K562 (cell line): ENCODE results near the gene USF2. TPM values are rescaled to one million over a fixed set of nuclear protein-coding genes. Genes with fewer than 3 reads are reported as not detected.
A peak's percentile ranks its signal among the peaks of the same experiment; 100 is the strongest.

ENCODE experiments used
- ATAC-seq: fragments of 200-7000 bp; cut with Tn5 transposase; 3 replicates; pipeline ENCODE4 v1.9.1; 2020; ENCODE audit warnings: moderate library complexity
- BruUV-seq: library from RNA; stranded (reverse); fragments of 400-500 nt; replicated peaks from 2 replicates; lab custom pipeline; 2021; lab: Mats Ljungman, UMichigan
- CTCF ChIA-PET: fragments of 300-600 bp; formaldehyde crosslinking; extraction: SDS; loops from one replicate; lab custom pipeline; 2021; ENCODE audit warnings: low intra/inter-chr PET ratio; lab: Yijun Ruan, JAX
- POLR2A ChIA-PET: fragments of 300-600, 350-650 bp; sonication (Branson Sonifier 250); formaldehyde crosslinking; extraction: SDS; loops from one replicate; lab custom pipeline; 2021; ENCODE audit warnings: antibody characterized with exemption, inconsistent platforms; lab: Yijun Ruan, JAX
- DNase-seq, 4 experiments: peaks; one replicate each; pipeline versions ENCODE4 v3.0.0 to v3.0.0-alpha.2; 2011 to 2018; ENCODE audit warnings: low spot score in 3 of 4, mixed read lengths in 3 of 4; ENCODE audit errors: extremely low read depth in 1 of 4
- FAIRE-seq: peaks from 2 replicates; lab custom pipeline; 2011; peaks lifted over from hg19 to GRCh38; lab: Jason Lieb, UNC
- H2AFZ ChIP-seq: 2 replicates; pipeline ENCODE4 v1.6.0; 2011; ENCODE audit warnings: low read depth, low read length, control low read depth, inconsistent platforms
- H3K27ac ChIP-seq: fragments of 200-600 bp; 3 replicates; pipeline ENCODE4 v1.8.0; 2011; ENCODE audit warnings: low read depth, mild to moderate bottlenecking, control low read depth, inconsistent platforms, low read length, moderate library complexity, mixed read lengths; ENCODE audit errors: extremely low read depth
- H3K27me3 ChIP-seq, 2 experiments: fragments of 300-600 bp in 1 of 2; 2 replicates in 1 of 2; 3 replicates in 1 of 2; pipeline versions ENCODE4 v1.6.0 to v1.8.0; 2011; ENCODE audit warnings: inconsistent platforms in 2 of 2, low read length in 2 of 2, mild to moderate bottlenecking in 1 of 2, mixed read lengths in 1 of 2, moderate library complexity in 1 of 2; ENCODE audit not compliant: control insufficient read depth in 2 of 2, insufficient read depth in 2 of 2
- H3K36me3 ChIP-seq: fragments of 300-600 bp; 3 replicates; pipeline ENCODE4 v1.8.0; 2011; ENCODE audit warnings: mild to moderate bottlenecking, low read length, inconsistent platforms; ENCODE audit not compliant: control insufficient read depth, insufficient read depth
- H3K4me1 ChIP-seq, 2 experiments: fragments of 200-600 bp in 1 of 2; replicated peaks in 1 of 2; 2 replicates in 1 of 2; 3 replicates in 1 of 2; pipeline versions ENCODE4 v1.5.1 to v1.8.0; 2011; ENCODE audit warnings: inconsistent platforms in 2 of 2, low read length in 2 of 2, mild to moderate bottlenecking in 1 of 2, mixed read lengths in 1 of 2, moderate library complexity in 1 of 2; ENCODE audit not compliant: control insufficient read depth in 2 of 2, insufficient read depth in 2 of 2
- H3K4me2 ChIP-seq: 2 replicates; pipeline ENCODE4 v1.6.1; 2011; ENCODE audit warnings: low read length, control low read depth, inconsistent platforms, mixed read lengths; ENCODE audit not compliant: insufficient read depth
- H3K4me3 ChIP-seq: fragments of 200-600 bp; sonication (generic), shearing (Covaris generic); 2 replicates; pipeline ENCODE4 v1.5.1; 2016; ENCODE audit warnings: control low read depth, inconsistent platforms
- H3K79me2 ChIP-seq: fragments of 200-600 bp; 3 replicates; pipeline ENCODE4 v1.8.0; 2011; ENCODE audit warnings: low read length, inconsistent platforms; ENCODE audit not compliant: control insufficient read depth, insufficient read depth
- H3K9ac ChIP-seq, 2 experiments: 2 replicates each; pipeline versions ENCODE4 v1.6.0 to v1.6.1; 2011; ENCODE audit warnings: low read depth in 2 of 2, low read length in 2 of 2, control low read depth in 1 of 2, inconsistent platforms in 1 of 2, mild to moderate bottlenecking in 1 of 2, mixed read lengths in 1 of 2; ENCODE audit not compliant: insufficient read depth in 1 of 2
- H3K9me1 ChIP-seq: one replicate; pipeline ENCODE4 v1.6.0; 2011; ENCODE audit warnings: inconsistent platforms, mild to moderate bottlenecking, low read length, moderate library complexity; ENCODE audit not compliant: control insufficient read depth, insufficient read depth
- H3K9me3 ChIP-seq: replicated peaks from 2 replicates; pipeline ENCODE4 v1.5.1; 2011; ENCODE audit warnings: low read depth, low read length, inconsistent platforms; ENCODE audit not compliant: control insufficient read depth, insufficient read depth
- H4K20me1 ChIP-seq: replicated peaks from 2 replicates; pipeline ENCODE4 v1.6.1; 2011; ENCODE audit warnings: low read length, inconsistent platforms, mixed read lengths; ENCODE audit not compliant: control insufficient read depth, insufficient read depth
- RAD21 ChIP-seq, 2 experiments: fragments of 250-450 bp in 1 of 2; fragments of 450-650 bp in 1 of 2; sonication (Bioruptor Pico) in 1 of 2; formaldehyde crosslinking in 1 of 2; IDR thresholded peaks in 1 of 2; conservative IDR thresholded peaks in 1 of 2; 2 replicates each; pipeline versions ENCODE4 v1.4.0 to v1.8.0; 2020 to 2022; ENCODE audit warnings: mild to moderate bottlenecking in 2 of 2, moderate library complexity in 1 of 2
- RFX5 ChIP-seq: IDR thresholded peaks from 2 replicates; pipeline ENCODE4 v1.6.1; 2011; ENCODE audit warnings: low read depth, mild to moderate bottlenecking, improper control_type of control experiment, low read length
- ZC3H8 ChIP-seq: fragments of 450-650 bp; IDR thresholded peaks from 2 replicates; pipeline ENCODE4 v1.6.1; 2017
- ZNF12 ChIP-seq: sonication (generic); formaldehyde crosslinking; IDR thresholded peaks from 2 replicates; pipeline ENCODE4 v1.4.0; 2020; ENCODE audit warnings: mild to moderate bottlenecking, missing genetic modification reagents
- ZNF274 ChIP-seq: IDR thresholded peaks from 2 replicates; pipeline ENCODE4 v1.6.1; 2011; ENCODE audit warnings: low read depth, mild to moderate bottlenecking, low read length, moderate library complexity, borderline replicate concordance
- WGBS: fragments of 100-300 bp; shearing (Covaris generic); methylation state at CpG from one replicate; pipeline ENCODE4 v1.1.6; 2016; ENCODE audit warnings: low coverage, mixed read lengths; ENCODE audit not compliant: insufficient coverage; ENCODE audit errors: missing lambda C conversion rate; 5-methylcytosine and 5-hydroxymethylcytosine counted together
- in situ Hi-C: fragments of 300-500 bp; cut with MboI; formaldehyde crosslinking; loops from 4 replicates; pipeline ENCODE4 v1.15.0; 2018; ENCODE audit warnings: inconsistent platforms, mixed read lengths
- intact Hi-C: fragments of 100-400 bp; cut with micrococcal nuclease; formaldehyde crosslinking; loops from 2 replicates; pipeline ENCODE4 v1.14.2; 2022
- polyA plus RNA-seq, 8 experiments: library from polyadenylated mRNA; depleted of rRNA in 4 of 8; stranded (reverse) in 5 of 8; unstranded in 3 of 8; fragments of >200 nt; fragmentation: Nextera tagmentation in 2 of 8; fragmentation: Illumina TruSeq in 1 of 8; extraction: Ambion mirVana in 2 of 8; extraction: Trizol in 1 of 8; gene quantifications; 2 replicates each; pipeline versions ENCODE4 v1.2.1 to v1.2.3, GENCODE V29; 2011 to 2014; ENCODE audit warnings: inconsistent platforms in 1 of 8, missing spikeins in 1 of 8
- total RNA-seq, 7 experiments: library from RNA; depleted of rRNA in 6 of 7; stranded (reverse); fragments of >200 nt in 6 of 7; fragmentation: Illumina TruSeq in 2 of 7; extraction: Trizol in 2 of 7; gene quantifications; 2 replicates each; pipeline versions ENCODE4 v1.2.1 to v1.2.3, GENCODE V29; 2011 to 2021; ENCODE audit warnings: low replicate concordance in 1 of 7
- TF ChIP-seq, protein P1 (sequence below), 3 experiments: IDR thresholded peaks in 2 of 3; conservative IDR thresholded peaks in 1 of 3; 2 replicates each; pipeline ENCODE4 v1.5.1; 2011 to 2012; ENCODE audit warnings: low read length in 3 of 3, mild to moderate bottlenecking in 3 of 3, control low read depth in 2 of 3, improper control_type of control experiment in 1 of 3, inconsistent platforms in 1 of 3, low read depth in 1 of 3, mixed read lengths in 1 of 3, moderate library complexity in 1 of 3; ENCODE audit not compliant: insufficient read depth in 2 of 3

Gene USF2
- total and polyA plus RNA-seq, 9 of the 15 experiments (the other 6 are each of a cell fraction or from before 2014, with no cell fraction given): 0.27 to 93.7 (median 58.4) TPM

DNA sequence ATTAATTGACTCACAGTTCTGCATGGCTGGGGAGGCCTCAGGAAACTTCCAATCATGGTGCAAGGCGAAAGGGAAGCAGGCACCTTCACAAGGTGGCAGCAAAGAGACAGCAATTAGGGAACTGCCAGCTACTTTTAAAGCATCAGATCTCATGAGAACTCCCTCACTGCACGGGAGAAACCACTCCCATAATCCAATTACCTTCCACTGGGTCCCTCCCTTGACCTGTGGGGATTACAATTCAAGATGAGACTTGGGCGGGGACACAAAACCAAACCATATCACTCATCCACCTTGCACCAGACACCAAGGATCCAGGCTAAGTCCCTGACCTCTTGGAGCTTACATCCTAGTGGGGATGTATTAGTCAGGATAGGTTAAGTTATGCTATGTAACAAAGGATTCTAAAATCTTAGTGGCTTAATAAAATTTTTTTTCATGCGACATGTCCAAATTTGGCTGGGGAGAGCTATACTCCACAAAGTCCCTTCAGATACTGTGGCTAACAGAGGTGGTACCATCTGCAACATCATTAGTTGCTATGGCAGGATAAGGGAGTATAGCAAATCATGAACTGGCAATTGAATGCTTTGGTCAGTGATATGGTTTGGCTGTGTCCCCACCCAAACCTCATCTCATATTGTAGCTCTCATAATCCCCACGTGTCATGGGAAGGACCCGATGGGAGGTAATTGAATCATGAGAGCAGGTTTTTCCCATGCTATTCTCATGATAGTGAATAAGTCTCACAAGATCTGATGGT lies 31.9 kb upstream of the USF2 start:
- no peak for ATAC-seq
- TF ChIP-seq ZNF274 (no peak), ZNF12 (CRISPR knock-in tag) (peak; percentile 96), RAD21 (CRISPR knock-in tag; conservative IDR thresholded peaks at IDR 0.05 in 1 of 2, IDR thresholded peaks at IDR 0.05 in 1 of 2) (peak in 1 of 2 experiments; percentile 33; a peak in 1 of 4 replicates), RFX5 (peak; percentile 76; the same call in 1 of the 2 replicates), ZC3H8 (no peak)
- TF ChIP-seq, protein P1, sequence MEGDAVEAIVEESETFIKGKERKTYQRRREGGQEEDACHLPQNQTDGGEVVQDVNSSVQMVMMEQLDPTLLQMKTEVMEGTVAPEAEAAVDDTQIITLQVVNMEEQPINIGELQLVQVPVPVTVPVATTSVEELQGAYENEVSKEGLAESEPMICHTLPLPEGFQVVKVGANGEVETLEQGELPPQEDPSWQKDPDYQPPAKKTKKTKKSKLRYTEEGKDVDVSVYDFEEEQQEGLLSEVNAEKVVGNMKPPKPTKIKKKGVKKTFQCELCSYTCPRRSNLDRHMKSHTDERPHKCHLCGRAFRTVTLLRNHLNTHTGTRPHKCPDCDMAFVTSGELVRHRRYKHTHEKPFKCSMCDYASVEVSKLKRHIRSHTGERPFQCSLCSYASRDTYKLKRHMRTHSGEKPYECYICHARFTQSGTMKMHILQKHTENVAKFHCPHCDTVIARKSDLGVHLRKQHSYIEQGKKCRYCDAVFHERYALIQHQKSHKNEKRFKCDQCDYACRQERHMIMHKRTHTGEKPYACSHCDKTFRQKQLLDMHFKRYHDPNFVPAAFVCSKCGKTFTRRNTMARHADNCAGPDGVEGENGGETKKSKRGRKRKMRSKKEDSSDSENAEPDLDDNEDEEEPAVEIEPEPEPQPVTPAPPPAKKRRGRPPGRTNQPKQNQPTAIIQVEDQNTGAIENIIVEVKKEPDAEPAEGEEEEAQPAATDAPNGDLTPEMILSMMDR (IDR thresholded peaks at IDR 0.05 in 2 of 3, conservative IDR thresholded peaks at IDR 0.05 in 1 of 3; ENCODE audit: insufficient read depth in 2 of 3, low read depth in 1 of 3, low read length in 3 of 3): peak in 1 of 3 experiments; percentile 14; a peak in 1 of 6 replicates
- CTCF ChIA-PET: interaction anchor here (0.6 kb wide), 2 partner anchors 10 to 12 kb away, joined by 3 read pairs; partner anchors contain the start of gene LSR
- Histone ChIP-seq H3K4me3 (no peak overlapping the region), H3K9ac (no peak overlapping the region), H3K4me2 (no peak overlapping the region), H3K36me3 (no peaks in the 10 kb centered on the region), H2AFZ (no peak overlapping the region), H4K20me1 (no peaks in the 10 kb centered on the region), H3K79me2 (no peaks in the 10 kb centered on the region), H3K27ac (no peak overlapping the region), H3K27me3 (0 out of 5 replicates have a peak, but pooled peaks cover 0 to 3% of the 10 kb centered on the region in 2 experiments), H3K4me1 (no peaks in the 10 kb centered on the region; a peak in 1 of 5 replicates), H3K9me1 (no peaks in the 10 kb centered on the region), H3K9me3 (no peaks in the 10 kb centered on the region; the same call in 1 of the 2 replicates)
- BruUV-seq: no TSS peak
- intact Hi-C loops (no loop called here), in situ Hi-C loops (no loop called here)
- WGBS: 51% methylated on average over 6 of the region's 6 CpGs
- no peak for DNase-seq
- POLR2A ChIA-PET: interaction anchor here (0.8 kb wide), 1 partner anchor 17 kb away, joined by 3 read pairs; no protein-coding TSS in a partner anchor
- peak; percentile 19 for FAIRE-seq
